ENCODE results near the gene DYNC2LI1.

Gene DYNC2LI1

GRCh38 chr2:43818761-43819160 lies 44.9 kb downstream of the DYNC2LI1 start:
- DNase-seq, result no peak

- DNase-seq, result no peak
Observed at GRCh38 chr2:43819491-43820163, 45.8 kb downstream of the DYNC2LI1 start.

GRCh38 chr2:43822839-43823238 lies 49.0 kb downstream of the DYNC2LI1 start:
- no peak for DNase-seq

- no peak for DNase-seq
Observed at GRCh38 chr2:43823751-43824150, 49.9 kb downstream of the DYNC2LI1 start.

GRCh38 chr2:43824512-43824911 lies 50.7 kb downstream of the DYNC2LI1 start:
- no peak for DNase-seq

GRCh38 chr2:43824951-43825493 lies 51.2 kb downstream of the DYNC2LI1 start:
- no peak for DNase-seq

GRCh38 chr2:43825841-43826240 lies 52.0 kb downstream of the DYNC2LI1 start:
- no peak for DNase-seq

GRCh38 chr2:43826305-43827250 lies 52.7 kb downstream of the DYNC2LI1 start:
- no peak for DNase-seq

GRCh38 chr2:43831543-43832294 lies 57.9 kb downstream of the DYNC2LI1 start:
- no peak for DNase-seq

- no peak for DNase-seq
Observed at GRCh38 chr2:43832457-43832856, 58.6 kb downstream of the DYNC2LI1 start.

- DNase-seq, result no peak
Observed at GRCh38 chr2:43837033-43837432, 63.2 kb downstream of the DYNC2LI1 start.

GRCh38 chr2:43837831-43838559 lies 64.2 kb downstream of the DYNC2LI1 start:
- DNase-seq, result no peak

- no peak for DNase-seq
Observed at GRCh38 chr2:43838560-43839267, 64.9 kb downstream of the DYNC2LI1 start, which contains the start of the genes ABCG5 and ABCG8. ABCG5 (minus strand) TSS chr2:43838839; CDS start chr2:43838679, 160 bp downstream. ABCG8 (plus strand) TSS chr2:43838971; CDS start chr2:43839054, 83 bp downstream.

GRCh38 chr2:43839776-43840564 lies 66.1 kb downstream of the DYNC2LI1 start:
- no peak for DNase-seq

GRCh38 chr2:43840965-43841364 lies 67.1 kb downstream of the DYNC2LI1 start:
- no peak for DNase-seq

GRCh38 chr2:43841949-43842865 lies 68.4 kb downstream of the DYNC2LI1 start:
- DNase-seq, result no peak

- no peak for DNase-seq
Observed at GRCh38 chr2:43842866-43843226, 69.0 kb downstream of the DYNC2LI1 start.

- DNase-seq, result no peak
Observed at GRCh38 chr2:43845181-43845580, 71.3 kb downstream of the DYNC2LI1 start.

- no peak for DNase-seq
Observed at GRCh38 chr2:43846140-43846793, 72.4 kb downstream of the DYNC2LI1 start.

All from fibroblast of skin of scalp (primary cell).